GM12865 (cell line): ENCODE data around the gene GP9.

Experiments
- DNase-seq: peaks from one replicate; pipeline ENCODE4 v3.0.0; 2010; ENCODE audit warnings: low read depth
- H3K4me3 ChIP-seq: 2 replicates; pipeline ENCODE4 v1.5.1; 2011; ENCODE audit warnings: mild to moderate bottlenecking, low read depth, low read length, control low read depth
- TF ChIP-seq, protein P1 (sequence below): IDR thresholded peaks from 2 replicates; pipeline ENCODE4 v1.5.1; 2011; ENCODE audit warnings: low read length, control low read depth, low read depth, inconsistent platforms; ENCODE audit not compliant: insufficient read depth; ENCODE audit errors: missing control alignments

Gene GP9

GRCh38 chr3:129039271-129040038, 21.1 kb upstream of the GP9 start:
- TF ChIP-seq, protein P1, sequence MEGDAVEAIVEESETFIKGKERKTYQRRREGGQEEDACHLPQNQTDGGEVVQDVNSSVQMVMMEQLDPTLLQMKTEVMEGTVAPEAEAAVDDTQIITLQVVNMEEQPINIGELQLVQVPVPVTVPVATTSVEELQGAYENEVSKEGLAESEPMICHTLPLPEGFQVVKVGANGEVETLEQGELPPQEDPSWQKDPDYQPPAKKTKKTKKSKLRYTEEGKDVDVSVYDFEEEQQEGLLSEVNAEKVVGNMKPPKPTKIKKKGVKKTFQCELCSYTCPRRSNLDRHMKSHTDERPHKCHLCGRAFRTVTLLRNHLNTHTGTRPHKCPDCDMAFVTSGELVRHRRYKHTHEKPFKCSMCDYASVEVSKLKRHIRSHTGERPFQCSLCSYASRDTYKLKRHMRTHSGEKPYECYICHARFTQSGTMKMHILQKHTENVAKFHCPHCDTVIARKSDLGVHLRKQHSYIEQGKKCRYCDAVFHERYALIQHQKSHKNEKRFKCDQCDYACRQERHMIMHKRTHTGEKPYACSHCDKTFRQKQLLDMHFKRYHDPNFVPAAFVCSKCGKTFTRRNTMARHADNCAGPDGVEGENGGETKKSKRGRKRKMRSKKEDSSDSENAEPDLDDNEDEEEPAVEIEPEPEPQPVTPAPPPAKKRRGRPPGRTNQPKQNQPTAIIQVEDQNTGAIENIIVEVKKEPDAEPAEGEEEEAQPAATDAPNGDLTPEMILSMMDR, result no peak
- H3K4me3 ChIP-seq, result no peak overlapping the region
- no peak for DNase-seq

DNA sequence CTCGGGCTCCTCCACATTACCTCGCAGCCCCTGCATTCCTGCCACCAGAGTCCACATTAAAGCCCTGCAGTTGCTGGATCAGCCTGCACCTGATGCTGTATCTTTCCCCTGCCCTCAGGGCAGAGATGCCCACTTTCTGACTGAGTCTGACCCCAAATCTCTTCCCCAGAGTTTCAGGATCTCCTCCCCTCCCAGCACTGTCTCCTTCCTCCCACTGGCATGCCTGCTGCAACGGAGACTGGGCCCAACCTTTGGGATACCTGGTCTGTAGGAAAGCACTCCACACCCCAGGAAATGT, 20.6 kb upstream of the GP9 start:
- DNase-seq, result no peak
- TF ChIP-seq, protein P1, result no peak
- no peak overlapping the region for H3K4me3 ChIP-seq

- TF ChIP-seq, protein P1, result no peak
- H3K4me3 ChIP-seq, result no peak overlapping the region
- no peak for DNase-seq
These were observed 19.8 kb upstream of the GP9 start for GRCh38 chr3:129040579-129041300.

GRCh38 chr3:129045675-129046036, 14.9 kb upstream of the GP9 start:
- TF ChIP-seq, protein P1, result no peak
- DNase-seq, result no peak
- H3K4me3 ChIP-seq, result no peak overlapping the region

DNA sequence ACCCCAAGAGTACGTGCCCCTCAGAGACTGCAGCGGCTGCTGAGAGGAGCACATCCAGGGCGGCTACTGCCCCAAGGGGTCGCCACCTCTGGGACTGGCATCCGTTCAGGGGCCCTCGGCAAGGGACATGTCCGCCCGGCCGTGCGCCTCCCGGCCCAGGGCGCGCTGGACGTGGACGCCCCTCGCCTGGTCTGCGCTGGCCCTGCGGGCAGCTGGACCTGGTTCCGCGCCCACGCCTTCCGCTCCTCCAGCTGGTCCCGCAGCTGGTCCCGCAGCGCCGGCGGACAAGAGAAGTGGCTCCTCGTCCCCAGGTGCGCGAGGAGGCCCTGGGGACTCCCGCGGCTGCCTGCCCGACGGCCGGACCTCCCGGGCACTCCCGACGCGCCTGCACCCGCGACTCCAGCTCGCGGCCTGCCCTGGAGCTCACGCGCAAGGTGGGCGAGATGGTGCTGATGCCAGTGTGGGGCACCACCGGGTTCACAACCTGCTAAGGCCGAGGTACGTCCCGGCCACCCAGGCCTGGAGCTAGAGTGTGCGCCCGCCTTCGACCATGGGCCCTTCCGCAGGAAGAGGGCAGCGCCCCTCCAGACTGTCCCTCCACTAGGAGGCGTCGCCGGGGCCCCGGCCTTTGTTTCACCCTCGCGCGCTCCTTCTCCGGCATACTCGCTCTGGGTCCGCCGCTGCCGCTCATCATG, 14.4 kb upstream of the GP9 start:
- TF ChIP-seq, protein P1, result no peak
- DNase-seq, result no peak
- H3K4me3 ChIP-seq, result no peak overlapping the region

- H3K4me3 ChIP-seq, result no peak overlapping the region
- no peak for DNase-seq
- TF ChIP-seq, protein P1, result no peak
These were observed 13.6 kb upstream of the GP9 start for GRCh38 chr3:129046732-129047552.
